Measurements from ENCODE around the gene TRIM41. TPM values are rescaled to one million over a fixed set of nuclear protein-coding genes. Genes with fewer than 3 reads are reported as not detected.
A peak's percentile ranks its signal among the peaks of the same experiment; 100 is the strongest.

TRIM41 gene
- polyA plus RNA-seq, 1 of the 3 experiments (the other 2 are of a cell fraction), result 35.9 TPM

GRCh38 chr5:181248277-181248676, 25.2 kb downstream of the TRIM41 start:
- Histone ChIP-seq H4K20me1 (ENCODE audit: insufficient read depth) (peaks cover 52% of the 10 kb centered on the region), H3K27ac (ENCODE audit: low read depth in 2 of 2, low read length in 1 of 2) (peak overlapping the region; percentile 48 to 95; a peak in 1 of 4 replicates), H3K4me3 (ENCODE audit: low read depth in 2 of 2, low read length in 1 of 2) (peak overlapping the region; percentile 85 to 89), H3K36me3 (replicated peaks in 1 of 2; ENCODE audit: control insufficient read depth in 1 of 2, insufficient read depth in 2 of 2, low read length in 1 of 2) (peaks cover 12 to 31% of the 10 kb centered on the region in 2 experiments), H3K9me3 (no peaks in the 10 kb centered on the region), H3F3A (replicated peaks; ENCODE audit: insufficient read depth) (peaks cover 25% of the 10 kb centered on the region), H3K79me2 (ENCODE audit: insufficient read depth) (peaks cover 81% of the 10 kb centered on the region), H2AFZ (ENCODE audit: low read depth) (no peak overlapping the region), H3K9ac (peak overlapping the region; percentile 98), H3K9me2 (no peaks in the 10 kb centered on the region), H3K4me1 (ENCODE audit: control insufficient read depth in 1 of 2, insufficient read depth in 2 of 2, low read depth in 1 of 2, low read length in 1 of 2) (peaks cover 11 to 30% of the 10 kb centered on the region in 2 experiments; a peak in 3 of 4 replicates), H3K27me3 (ENCODE audit: insufficient read depth) (no peaks in the 10 kb centered on the region), H3K4me2 (peak overlapping the region; percentile 96)
- ChIA-PET CTCF (interaction anchor here (0.6 to 1.5 kb wide), 4 partner anchors 12 to 57 kb away, joined by 3 read pairs; no protein-coding TSS in a partner anchor), POLR2A (no interaction called here)
- 50% methylated on average over 4 of the region's 4 CpGs for WGBS (ENCODE audit: low lambda C conversion rate)
- TF ChIP-seq TCF12 (IDR thresholded peaks at IDR 0.05) (no peak), POLR2AphosphoS5 (IDR thresholded peaks at IDR 0.05; ENCODE audit: low read depth, low read length) (no peak), RAD21 (IDR thresholded peaks at IDR 0.05; ENCODE audit: low read length) (no peak), FOSL2 (IDR thresholded peaks at IDR 0.05; ENCODE audit: borderline replicate concordance, low read depth) (no peak), SMC3 (IDR thresholded peaks at IDR 0.05; ENCODE audit: low read depth, low read length) (no peak), RFX5 (IDR thresholded peaks at IDR 0.05; ENCODE audit: low read length) (no peak), CTCF (IDR thresholded peaks at IDR 0.05) (no peak), YY1 (IDR thresholded peaks at IDR 0.05; ENCODE audit: low read depth) (no peak), FOXM1 (IDR thresholded peaks at IDR 0.05; ENCODE audit: low read depth) (no peak), NFIC (IDR thresholded peaks at IDR 0.05; ENCODE audit: borderline replicate concordance) (no peak)
- TF ChIP-seq, protein P1, sequence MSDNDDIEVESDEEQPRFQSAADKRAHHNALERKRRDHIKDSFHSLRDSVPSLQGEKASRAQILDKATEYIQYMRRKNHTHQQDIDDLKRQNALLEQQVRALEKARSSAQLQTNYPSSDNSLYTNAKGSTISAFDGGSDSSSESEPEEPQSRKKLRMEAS (IDR thresholded peaks at IDR 0.05; ENCODE audit: low read depth), result no peak
- TF ChIP-seq, protein P2, sequence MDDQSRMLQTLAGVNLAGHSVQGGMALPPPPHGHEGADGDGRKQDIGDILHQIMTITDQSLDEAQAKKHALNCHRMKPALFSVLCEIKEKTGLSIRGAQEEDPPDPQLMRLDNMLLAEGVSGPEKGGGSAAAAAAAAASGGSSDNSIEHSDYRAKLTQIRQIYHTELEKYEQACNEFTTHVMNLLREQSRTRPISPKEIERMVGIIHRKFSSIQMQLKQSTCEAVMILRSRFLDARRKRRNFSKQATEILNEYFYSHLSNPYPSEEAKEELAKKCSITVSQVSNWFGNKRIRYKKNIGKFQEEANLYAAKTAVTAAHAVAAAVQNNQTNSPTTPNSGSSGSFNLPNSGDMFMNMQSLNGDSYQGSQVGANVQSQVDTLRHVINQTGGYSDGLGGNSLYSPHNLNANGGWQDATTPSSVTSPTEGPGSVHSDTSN (IDR thresholded peaks at IDR 0.05), result no peak
- TF ChIP-seq, protein P3, sequence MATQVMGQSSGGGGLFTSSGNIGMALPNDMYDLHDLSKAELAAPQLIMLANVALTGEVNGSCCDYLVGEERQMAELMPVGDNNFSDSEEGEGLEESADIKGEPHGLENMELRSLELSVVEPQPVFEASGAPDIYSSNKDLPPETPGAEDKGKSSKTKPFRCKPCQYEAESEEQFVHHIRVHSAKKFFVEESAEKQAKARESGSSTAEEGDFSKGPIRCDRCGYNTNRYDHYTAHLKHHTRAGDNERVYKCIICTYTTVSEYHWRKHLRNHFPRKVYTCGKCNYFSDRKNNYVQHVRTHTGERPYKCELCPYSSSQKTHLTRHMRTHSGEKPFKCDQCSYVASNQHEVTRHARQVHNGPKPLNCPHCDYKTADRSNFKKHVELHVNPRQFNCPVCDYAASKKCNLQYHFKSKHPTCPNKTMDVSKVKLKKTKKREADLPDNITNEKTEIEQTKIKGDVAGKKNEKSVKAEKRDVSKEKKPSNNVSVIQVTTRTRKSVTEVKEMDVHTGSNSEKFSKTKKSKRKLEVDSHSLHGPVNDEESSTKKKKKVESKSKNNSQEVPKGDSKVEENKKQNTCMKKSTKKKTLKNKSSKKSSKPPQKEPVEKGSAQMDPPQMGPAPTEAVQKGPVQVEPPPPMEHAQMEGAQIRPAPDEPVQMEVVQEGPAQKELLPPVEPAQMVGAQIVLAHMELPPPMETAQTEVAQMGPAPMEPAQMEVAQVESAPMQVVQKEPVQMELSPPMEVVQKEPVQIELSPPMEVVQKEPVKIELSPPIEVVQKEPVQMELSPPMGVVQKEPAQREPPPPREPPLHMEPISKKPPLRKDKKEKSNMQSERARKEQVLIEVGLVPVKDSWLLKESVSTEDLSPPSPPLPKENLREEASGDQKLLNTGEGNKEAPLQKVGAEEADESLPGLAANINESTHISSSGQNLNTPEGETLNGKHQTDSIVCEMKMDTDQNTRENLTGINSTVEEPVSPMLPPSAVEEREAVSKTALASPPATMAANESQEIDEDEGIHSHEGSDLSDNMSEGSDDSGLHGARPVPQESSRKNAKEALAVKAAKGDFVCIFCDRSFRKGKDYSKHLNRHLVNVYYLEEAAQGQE (IDR thresholded peaks at IDR 0.05; ENCODE audit: low read depth, low read length), result no peak
- TF ChIP-seq, protein P4, sequence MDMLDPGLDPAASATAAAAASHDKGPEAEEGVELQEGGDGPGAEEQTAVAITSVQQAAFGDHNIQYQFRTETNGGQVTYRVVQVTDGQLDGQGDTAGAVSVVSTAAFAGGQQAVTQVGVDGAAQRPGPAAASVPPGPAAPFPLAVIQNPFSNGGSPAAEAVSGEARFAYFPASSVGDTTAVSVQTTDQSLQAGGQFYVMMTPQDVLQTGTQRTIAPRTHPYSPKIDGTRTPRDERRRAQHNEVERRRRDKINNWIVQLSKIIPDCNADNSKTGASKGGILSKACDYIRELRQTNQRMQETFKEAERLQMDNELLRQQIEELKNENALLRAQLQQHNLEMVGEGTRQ (IDR thresholded peaks at IDR 0.05; ENCODE audit: borderline replicate concordance, low read depth, low read length), result no peak
- no peak for DNase-seq
